Skin of body (tissue), 2 donors: ENCODE results near the gene UBE2U. TPM values are rescaled to one million over a fixed set of nuclear protein-coding genes. Genes with fewer than 3 reads are reported as not detected.
"Not testable (repeated sequence)": the region's sequence is repeated elsewhere in the genome, so short reads cannot be mapped to it uniquely, and the experiment has no call there.

Experiments used
- DNase-seq: peaks from one replicate; lab custom pipeline; 2025; lab: John Stamatoyannopoulos, UW
- total RNA-seq: library from RNA; depleted of rRNA; stranded (reverse); fragments of >200 nt; gene quantifications from one replicate; pipeline ENCODE4 v1.2.3, GENCODE V29; 2014

The UBE2U gene
- total RNA-seq, 1 donor from 2014 or later = not detected

DNA sequence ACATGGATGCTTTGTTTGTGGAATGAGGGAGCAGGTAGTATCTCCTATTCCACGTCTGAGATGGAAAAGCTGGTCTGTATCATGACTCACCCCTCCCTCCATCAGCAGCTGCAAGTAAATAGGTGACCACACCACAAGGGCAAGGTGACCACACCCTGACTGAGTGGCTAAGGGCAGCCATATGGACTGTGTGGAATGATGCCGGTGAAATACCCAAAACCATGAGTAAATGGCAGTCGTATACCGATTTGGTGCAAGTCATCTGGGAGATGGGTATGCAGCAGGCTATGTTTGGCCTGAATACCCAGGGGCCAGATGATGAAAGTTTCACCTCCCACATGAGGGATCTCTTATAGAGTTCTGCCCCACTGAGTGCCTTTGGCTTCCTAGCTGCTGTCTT is 15.8 kb upstream of the UBE2U start:
- DNase-seq = no peak

DNA sequence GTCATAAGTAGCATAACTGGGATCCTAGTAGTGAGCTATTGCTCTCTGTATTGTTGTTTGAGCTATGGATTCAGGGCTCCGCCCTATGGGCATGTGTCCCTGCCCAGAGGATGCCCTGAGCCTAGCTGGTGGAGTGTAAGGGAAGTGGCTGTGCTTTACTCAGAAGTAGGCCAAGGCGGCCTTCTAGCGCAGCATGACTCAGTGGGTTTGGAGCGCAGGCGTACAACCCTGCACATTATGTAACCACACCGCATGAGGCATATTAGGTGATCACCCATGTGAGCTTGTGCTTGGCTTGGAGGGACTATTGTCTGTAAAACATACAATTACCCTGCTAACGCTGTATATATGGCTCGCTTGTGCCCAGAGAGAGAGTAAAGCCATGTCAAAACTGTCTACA is 11.1 kb upstream of the UBE2U start:
- DNase-seq = no peak

DNA sequence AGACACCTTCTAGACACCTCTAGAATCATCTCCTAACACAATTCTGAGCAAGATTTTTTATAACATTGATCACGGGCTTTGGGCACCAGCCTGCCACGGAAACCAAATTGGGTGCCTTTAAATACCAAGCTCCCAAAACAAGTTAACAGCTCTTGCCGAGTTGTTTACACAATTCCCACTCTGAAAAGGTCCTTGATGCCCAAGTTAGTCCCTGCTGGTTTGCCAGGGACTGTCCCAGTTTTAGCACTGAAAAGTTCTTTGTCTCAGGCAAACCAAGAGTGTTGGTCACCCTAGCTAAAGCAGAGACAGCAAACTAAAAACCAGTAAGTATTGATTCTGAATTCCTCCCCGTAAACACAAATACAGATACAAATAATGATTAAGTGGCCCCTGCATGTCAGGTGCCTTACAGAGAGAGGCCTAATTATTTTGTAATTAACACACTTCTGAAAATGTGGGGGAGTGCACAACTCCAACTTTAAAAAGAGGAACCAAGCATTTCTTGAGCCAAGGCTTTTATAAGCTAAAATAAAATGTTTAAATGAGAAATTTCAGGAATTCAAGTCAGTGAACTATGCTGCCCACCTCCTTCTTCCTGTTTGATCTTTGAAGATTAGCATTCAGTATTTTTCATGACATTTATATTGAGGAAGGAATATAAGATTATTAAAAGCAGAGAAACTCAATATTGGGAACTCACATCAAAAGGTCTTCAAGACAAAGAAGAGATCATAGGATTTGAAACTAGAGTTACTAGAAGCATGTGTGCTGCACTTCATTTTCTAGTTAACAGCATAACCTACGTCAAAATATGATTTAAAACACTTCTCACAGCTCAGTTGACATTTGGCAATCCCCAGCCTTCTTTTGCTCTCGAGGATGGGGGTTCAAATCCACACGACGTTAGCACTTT is 9.0 kb upstream of the UBE2U start:
- no peak for DNase-seq

DNA sequence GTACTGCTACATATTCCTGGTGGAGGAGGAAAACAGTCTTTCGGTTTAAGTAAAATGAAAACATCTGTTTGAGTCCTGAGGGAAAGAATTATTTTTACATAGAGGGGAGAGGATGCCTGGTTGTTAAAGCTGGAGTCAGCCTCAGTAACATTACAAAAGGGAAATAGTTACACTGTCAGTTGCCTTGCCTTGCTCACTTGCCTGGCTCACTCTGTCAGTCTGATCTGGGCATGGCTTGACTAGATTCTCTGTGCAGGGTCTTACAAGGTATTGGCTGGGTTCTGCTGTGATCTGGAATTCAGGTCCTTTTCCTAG is 8.4 kb upstream of the UBE2U start:
- DNase-seq = peak; percentile 54

DNA sequence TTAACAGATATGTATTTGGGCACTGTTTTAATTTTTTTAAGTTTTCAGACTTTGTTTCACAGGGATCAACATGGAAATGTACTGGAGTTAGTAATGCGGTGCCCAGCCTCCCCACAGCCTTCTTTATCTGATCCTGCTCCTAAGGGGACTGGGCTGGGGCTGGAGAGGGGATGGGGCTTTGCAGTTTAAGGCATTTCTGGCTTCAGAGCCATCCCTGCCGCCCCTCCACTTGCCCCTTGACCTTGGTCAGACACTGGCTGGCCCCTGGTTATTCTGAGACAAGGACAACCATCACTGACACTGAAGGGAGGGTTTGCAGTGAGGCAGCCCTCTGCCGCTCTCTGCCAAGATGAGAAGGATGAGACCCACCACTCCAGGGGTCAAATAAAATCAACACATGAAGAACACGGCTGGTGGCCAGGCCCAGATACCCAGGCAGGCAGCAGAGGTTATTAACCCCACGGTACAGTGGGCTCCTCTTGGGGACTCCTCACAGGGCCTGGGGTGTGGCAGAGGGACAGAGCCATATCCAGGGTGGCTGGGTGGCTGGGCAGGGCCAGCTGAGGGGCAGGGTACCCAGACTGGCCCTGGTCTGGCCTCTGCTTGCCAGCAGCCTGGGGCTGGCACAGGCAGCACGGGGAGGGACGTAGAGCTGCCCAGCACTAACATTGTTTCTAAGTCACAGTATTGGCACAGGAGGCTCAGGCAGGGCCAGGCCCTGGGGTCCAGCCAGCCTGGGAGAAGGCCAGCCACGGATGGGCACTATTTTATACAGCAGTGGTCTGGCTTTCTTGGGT is 7.2 kb upstream of the UBE2U start:
- no peak for DNase-seq

DNA sequence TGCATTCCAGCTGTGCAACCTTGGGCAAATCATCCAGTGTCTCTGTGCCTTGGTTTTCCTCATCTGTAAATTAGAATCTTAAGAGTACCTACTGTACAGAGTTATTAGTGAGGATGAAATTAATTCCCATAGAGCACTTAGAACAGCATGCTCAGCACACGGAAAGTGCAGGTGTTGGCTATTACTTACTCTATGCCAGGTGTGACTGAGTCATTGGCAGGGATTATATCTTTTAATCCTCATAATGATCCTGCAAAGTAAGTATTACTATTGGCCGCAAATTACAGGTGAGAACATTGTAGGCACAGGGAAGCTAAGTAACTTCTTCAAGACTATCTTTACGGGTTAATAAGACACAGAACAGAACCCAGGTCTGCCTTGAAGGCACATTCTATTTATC is 6.3 kb upstream of the UBE2U start:
- DNase-seq = no peak

DNA sequence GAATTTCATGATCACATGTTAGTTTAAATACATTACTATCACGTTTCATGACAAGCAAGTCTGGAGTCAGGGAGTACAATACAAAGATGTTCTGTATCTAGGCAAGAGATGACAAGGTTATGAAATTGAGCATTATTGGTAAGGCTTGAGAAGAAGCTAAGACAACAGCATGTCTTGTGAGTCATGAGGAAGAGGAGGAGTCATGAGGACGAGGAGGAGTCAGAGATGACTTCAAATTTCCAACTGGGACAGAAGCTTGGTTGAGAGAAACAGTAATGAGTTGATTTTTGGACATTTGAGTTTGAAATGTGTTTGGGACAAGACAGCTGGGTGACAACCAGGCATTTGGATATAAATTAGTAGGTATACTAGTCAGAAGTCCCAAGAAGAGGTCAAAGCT is 4.3 kb upstream of the UBE2U start:
- DNase-seq = no peak

DNA sequence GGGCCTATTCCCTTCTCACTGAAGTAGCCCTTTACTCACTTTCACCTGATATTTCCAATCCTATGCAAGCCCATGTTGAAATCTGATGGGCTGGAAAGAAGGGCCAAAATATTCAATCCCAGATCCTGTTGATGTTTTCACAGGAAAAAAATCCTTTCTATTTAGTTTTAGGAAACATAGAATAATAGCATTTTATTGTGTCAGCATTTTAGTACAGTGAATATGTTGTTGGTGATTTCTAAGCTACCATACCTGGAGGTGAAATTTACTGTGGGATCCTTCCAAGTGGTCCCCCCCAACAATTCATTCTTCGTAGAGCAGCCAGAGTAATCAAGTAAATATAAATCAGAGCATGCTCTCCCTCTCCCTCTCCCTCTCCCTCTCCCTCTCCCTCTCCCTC is 3.4 kb upstream of the UBE2U start:
- no peak for DNase-seq

DNA sequence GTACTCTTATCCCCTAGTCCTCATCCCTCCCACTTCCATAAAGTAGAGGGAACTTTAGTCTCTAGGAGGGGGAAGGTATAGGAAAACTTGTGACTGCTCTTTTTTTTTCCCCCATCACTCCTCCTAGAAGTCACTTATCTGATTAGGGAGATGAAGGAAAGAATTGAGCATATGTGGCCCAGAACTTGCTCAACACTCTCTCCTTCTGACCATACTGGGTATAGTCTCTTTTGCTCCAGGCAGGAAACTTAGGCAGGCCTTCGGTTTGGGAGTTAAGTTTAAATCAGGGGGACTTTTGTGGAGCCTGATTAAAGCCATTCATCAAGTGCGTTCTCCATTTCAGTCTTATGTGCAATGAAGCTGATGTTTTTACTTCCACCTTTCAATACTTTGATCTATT is 5.8 kb downstream of the UBE2U start:
- no peak for DNase-seq

DNA sequence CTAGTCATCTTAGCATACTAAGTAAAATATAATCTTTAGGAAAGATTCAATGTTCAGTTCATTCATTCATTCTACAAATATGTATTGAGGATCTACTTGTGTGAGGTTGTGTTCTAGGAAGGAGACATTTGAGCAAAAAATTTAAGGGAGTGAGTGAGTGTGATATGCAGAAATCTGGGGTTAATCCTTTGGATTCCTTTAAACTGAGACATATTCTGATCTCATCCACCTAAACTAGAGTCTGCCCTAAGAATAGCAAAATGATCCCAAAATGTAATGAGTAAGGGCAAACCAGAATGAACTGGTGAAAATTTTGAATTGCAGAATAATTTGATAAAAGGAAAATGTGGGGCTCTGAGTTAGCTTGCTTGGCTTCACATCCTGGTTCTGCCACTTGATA is 8.6 kb downstream of the UBE2U start:
- DNase-seq = no peak

DNA sequence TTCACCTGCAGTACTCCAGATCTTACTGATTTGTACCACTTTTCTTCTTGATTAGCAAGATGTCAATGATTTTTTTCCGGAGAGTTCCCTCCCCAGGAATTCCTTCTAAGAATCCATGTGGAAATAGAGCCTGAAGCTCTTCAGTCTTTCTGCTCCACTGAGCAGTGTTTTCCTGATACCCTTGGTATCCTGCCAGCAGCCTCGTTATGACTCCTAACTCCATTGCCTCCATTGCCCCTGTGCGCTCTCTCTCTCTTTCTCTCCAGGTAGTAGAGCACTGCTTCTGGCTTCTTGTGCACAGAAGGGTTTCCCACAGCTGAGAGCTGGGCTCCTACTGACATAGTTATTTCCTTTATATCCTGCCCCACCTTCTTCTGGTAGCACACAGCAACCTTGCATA is 12.2 kb downstream of the UBE2U start:
- no peak for DNase-seq

DNA sequence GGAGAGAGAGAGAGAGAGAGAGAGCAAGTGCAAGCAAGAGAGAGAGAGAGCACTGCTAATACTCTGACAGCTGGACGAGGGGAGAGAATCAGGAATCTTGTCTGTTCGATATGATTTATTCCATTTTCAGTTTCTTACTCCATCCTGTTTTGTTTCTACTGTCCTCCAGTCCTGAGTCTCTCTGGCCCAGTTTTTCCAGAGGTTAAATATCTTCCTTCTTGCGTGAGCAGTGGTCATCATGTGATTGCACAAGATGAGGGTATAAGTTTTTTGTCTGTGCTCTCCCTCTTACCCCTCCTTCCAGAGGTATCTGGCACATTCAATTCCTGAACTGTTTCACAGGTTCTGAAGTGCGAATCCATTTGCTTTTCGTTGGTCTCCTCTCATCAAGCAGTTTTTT is 16.8 kb downstream of the UBE2U start:
- DNase-seq = no peak

DNA sequence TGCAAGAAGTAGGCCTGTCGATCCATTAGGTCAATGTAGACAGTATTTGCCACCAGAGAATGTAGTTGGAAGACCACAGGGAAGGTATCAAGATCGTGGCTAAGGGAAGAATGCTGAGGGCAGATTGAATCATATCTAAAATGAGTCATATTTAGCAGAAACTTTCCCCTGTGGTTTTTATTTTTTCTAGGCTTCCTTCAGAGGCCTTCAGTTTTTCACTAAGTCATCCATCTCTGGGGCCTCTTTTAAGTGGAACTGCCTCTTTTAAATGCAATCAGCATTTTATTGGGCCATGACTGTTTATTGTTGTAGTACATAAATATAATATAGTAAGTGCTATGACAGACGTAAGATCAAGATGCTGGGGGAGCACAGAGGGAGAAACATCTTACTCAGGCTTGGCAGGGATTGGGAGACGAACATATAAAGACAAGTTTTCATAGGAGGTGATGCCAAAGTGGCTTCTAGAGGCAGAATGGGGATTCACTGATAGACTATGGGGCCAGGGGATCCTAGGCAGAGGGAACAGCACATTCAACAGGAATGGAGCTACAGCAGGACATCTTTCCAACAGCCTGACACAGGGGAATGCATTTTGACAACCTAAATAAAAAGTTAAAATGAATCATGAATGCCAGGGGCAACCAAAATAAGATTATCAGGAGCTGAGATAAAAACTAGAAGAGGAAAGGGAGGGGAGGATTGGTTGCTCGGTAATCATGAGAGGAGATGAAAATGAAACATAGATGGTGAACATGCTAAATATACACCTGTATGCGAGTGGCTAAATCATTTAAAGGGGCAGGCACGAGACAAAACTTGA is 20.1 kb downstream of the UBE2U start:
- DNase-seq = no peak

DNA sequence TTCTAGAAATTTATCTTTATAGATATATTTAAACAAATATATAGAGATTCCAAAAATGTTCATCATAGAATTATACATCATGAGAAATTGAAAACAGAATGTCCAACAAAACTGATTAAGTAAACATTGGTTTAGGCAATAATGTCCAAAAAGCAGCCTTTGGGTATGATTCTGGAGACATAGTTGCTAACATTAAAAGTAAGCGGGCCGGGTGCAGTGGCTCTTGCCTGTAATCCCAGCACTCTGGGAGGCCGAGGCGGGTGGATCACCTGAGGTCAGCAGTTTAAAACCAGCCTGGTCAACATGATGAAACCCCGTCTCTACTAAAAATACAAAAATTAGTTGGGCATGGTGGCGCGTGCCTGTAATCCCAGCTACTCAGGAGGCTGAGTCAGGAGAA is 20.8 kb downstream of the UBE2U start:
- DNase-seq = not testable (repeated sequence)

DNA sequence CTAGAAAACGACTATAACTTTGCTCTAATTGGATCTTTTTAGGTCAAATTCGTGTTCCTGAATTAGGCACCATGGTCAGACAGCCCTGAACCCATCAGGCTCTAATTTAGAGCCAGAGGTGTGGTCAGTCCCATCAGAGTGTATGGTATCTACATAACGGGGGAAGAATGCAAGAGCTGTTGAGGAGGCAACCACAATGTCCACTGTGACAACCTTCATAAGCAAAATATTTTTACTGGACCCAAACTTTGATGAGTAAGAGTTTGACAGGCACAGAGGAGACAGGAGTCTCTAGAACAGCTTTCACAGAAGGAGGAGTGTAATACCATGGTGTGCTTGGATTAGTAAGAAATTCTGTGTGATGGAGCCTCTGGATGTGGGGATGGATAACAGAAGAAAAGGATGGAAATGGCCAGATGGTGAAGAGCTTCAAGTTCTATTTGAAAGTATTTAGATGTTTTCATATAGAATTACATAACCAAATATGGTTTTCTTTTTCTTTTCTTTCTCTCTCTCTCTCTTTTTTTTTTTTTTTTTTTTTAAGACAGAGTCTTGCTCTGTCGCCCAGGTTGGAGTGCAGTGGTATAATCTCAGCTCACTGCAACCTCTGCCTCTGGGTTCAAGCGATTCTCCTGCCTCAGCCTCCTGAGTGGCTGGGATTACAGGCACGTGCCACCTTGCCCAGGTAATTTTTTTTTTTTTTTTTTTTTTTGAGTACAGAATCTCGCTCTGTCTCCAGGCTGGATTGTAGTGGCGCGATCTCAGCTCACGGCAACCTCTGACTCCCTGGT is 24.9 kb downstream of the UBE2U start:
- no peak for DNase-seq

DNA sequence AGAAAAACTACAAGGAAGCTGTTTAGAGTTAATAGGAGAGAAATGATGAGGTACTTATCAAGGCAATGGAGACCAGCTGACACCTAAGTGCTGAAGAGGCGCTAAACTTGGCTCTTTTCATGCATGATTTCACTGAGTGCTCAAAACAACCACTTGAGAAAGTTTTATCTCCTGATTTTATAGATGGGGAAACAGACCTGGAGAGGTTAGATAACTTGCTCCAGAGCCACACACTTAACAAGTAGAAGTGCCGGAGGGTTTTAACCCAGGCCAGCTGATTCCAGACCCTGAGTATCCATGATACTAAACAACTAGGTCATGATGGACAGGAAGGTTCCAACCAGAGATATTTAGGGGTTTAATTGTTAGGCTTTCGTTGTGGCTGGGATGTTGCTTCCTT is 25.9 kb downstream of the UBE2U start:
- DNase-seq = no peak

DNA sequence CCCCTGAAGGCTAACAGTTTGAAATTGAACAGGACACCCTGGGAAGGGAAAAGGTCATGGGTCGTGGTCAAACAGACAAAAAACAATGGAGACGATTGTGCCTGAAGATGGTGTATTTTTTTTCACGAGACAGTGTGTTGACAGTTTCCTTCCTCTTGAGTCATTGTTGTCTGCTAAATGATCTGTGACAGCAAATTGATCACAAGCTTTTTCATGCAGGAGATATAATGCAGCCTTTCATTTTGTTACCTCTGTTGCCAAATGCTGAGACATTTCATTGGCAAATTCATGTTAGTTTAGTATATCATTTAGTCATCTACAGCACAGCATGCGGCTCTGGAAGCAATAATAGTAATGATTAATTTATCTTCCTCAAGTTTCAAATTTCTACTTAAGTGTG is 27.7 kb downstream of the UBE2U start:
- peak; percentile 38 for DNase-seq

DNA sequence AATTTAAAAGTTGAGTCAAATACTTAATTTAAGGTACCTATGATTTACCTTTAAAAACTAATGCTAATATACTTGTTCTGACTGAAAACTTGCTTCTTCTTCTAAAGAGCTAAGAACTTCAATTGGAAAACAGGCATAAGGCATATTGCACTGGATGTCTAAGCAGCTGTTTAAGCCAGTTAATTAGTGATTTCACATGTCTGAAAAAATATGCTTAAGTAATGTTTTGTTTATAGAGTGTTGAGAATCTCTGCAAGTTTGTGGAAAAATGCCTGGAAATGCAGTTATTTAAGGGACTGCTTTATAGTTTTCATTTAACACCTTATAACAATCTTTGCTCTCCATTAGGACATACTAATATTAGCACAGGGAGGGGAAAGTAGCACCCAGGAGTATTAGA is 28.2 kb downstream of the UBE2U start:
- DNase-seq = peak; percentile 50

DNA sequence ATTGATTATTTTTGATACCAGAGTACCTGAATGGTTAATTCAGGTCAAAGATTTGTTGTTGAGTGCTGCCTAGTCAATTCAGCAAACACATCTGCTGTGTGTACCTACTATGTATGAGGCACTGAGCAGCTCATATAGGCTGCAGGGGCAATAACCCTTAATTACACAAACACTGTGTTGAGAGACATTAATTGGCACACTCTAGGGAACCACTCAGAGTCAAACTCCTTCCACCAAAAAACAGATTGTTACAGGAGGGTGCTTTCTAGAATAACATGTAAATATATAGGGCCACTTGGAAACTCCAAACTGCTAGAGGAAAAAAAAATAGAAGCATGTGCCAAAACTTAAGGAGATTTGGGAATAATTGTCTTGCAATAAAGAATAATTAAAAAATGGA is 31.3 kb downstream of the UBE2U start:
- DNase-seq = no peak

DNA sequence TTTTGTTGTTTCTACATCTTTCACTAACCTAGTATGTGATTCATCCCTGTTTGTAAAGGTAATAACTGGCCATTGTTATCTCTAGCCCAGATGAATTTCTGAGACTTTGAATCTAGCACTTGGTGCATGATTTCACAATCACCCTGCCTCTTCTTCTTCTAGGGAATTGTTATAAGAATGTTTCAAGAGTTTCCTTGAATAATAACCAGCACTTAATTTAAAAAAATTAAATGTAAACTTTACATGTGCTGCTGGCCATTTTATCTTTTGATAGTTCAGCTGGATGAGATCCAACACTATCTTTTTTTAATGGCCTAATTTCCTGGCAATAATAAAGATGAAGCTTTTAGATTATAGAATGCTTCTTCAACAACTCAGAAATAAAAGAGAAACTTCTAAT is 31.8 kb downstream of the UBE2U start:
- DNase-seq = no peak

DNA sequence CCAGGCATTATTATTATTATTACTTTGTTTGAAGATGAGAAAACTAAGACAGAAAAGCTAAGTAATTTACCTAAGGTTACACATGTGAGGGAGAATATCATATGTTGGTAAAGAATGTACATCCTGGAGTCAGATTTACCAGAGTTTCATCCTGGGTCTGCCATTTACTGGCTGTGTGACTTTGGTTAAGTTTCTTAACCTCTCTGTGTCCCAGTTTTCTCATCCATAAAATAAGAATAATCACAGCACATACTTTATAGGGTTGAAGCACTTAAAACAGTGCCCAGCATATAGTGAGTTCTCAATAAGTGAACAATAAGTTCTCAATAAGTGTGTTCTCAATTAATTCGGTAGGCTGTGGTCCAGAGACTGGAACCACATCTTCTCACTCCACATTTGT is 32.5 kb downstream of the UBE2U start:
- DNase-seq = no peak
